Heart right ventricle (tissue), 16 donors: ENCODE data around the gene AOAH. TPM values are rescaled to one million over a fixed set of nuclear protein-coding genes. Genes with fewer than 3 reads are reported as not detected.

Experiments used
- ATAC-seq, 8 donors: fragments of 200-7000 bp; cut with Tn5 transposase; one replicate each; pipeline ENCODE4 v1.9.1; 2020; ENCODE audit warnings: mild to moderate bottlenecking in 8 of 8, moderate library complexity in 8 of 8, moderate number of reproducible peaks in 1 of 8
- DNase-seq, 2 donors: peaks; one replicate each; pipeline ENCODE4 v3.0.0-alpha.2; 2020
- H3K27ac ChIP-seq, 10 donors: fragments of 200-600 bp; sonication (generic) in 2 of 10; one replicate each; pipeline versions ENCODE4 v1.5.0 to v1.8.0; 2020 to 2022; ENCODE audit warnings: mild to moderate bottlenecking in 3 of 10
- H3K27me3 ChIP-seq, 7 donors: fragments of 200-600 bp; one replicate each; pipeline ENCODE4 v1.8.0; 2021 to 2022; ENCODE audit warnings: mild to moderate bottlenecking in 2 of 7
- H3K36me3 ChIP-seq, 9 donors: fragments of 200-600 bp; sonication (generic) in 1 of 9; one replicate each; pipeline versions ENCODE4 v1.5.0 to v1.8.0; 2020 to 2022; ENCODE audit warnings: mild to moderate bottlenecking in 2 of 9
- H3K4me1 ChIP-seq, 9 donors: fragments of 200-600 bp; sonication (generic) in 1 of 9; one replicate each; pipeline versions ENCODE4 v1.5.0 to v1.8.0; 2020 to 2022; ENCODE audit warnings: mild to moderate bottlenecking in 4 of 9
- H3K4me3 ChIP-seq, 10 donors: fragments of 200-600 bp; sonication (generic) in 2 of 10; one replicate each; pipeline versions ENCODE4 v1.5.0 to v1.8.0; 2020 to 2022; ENCODE audit warnings: mild to moderate bottlenecking in 7 of 10, moderate library complexity in 2 of 10
- H3K9me3 ChIP-seq, 11 donors: fragments of 200-600 bp in 10 of 11; sonication (generic) in 2 of 11; one replicate each; pipeline versions ENCODE4 v1.5.0 to v1.8.0; 2013 to 2022; ENCODE audit warnings: mild to moderate bottlenecking in 2 of 11, control low read depth in 1 of 11, moderate library complexity in 1 of 11
- CTCF ChIP-seq, 9 donors: fragments of 200-600 bp; sonication (generic) in 2 of 9; IDR thresholded peaks; one replicate each; pipeline versions ENCODE4 v1.5.0 to v1.8.0; 2021 to 2022; ENCODE audit warnings: antibody characterized with exemption in 9 of 9, mild to moderate bottlenecking in 5 of 9, moderate library complexity in 1 of 9
- WGBS, 2 donors: extraction: QIAGEN DNeasy Blood & Tissue Kit; methylation state at CpG; one replicate each; pipeline ENCODE4 v1.1.7; 2013; ENCODE audit warnings: inconsistent platforms in 1 of 2; 5-methylcytosine and 5-hydroxymethylcytosine counted together
- intact Hi-C, 10 donors: fragments of 100-400 bp; cut with DNase I; formaldehyde crosslinking; loops; one replicate each; pipeline versions ENCODE4 v1.11.1 to v1.14.2; 2022
- polyA plus RNA-seq, 2 donors: library from polyadenylated mRNA; stranded (reverse); fragments of 200-250 nt; gene quantifications; one replicate each; pipeline ENCODE4 v1.2.3, GENCODE V29; 2013
- total RNA-seq, 10 donors: library from RNA; stranded (reverse); fragmentation: NEBNext Ultra II Directional in 3 of 10; extraction: Animal tissue kit (Norgen Biotek cat#: 25700) in 3 of 10; gene quantifications; one replicate each; pipeline versions ENCODE4 v1.2.1 to v1.2.4, GENCODE V29; 2021 to 2023
- donor health status: Arrhythmogenic right ventricular cardiomyopathy.
- donor health status: ischemic (EF 13 %, LVEDD 7.1; RV severe dilation, severe dysfunction).
- donor health status: healthy with polysubstance abuse.
- donor health status: DM: no; HTN: yes; CAD: no.
- donor health status: DM: no; HTN: no; CAD: no.
- donor health status: ischemic (EF 25% LVEDD 6.9; RV normal size, moderate dysfunction).
- donor health status: ischemic (EF 25% LVEDD 5.7; RV mildly dilated, moderate dysfunction).
- donor health status: healthy.
- donor health status: DM: yes; HTN: yes; CAD: no.
- donor health status: Ischemic cardiomyopathy.
- donor health status: ischemic (EF 35%, LVEDD 5.7; RV mildly dilated, moderate dysfunction).
- donor health status: nonischemic (EF 11% LVEDD 7.7; RV severe dilation, severe dysfunction).
- donor health status: DM: yes; HTN: yes; CAD: no.
- donor health status: PGD.
- donor health status: ischemic (EF 29% LVEDD 5.4; RV normal size, mild dysfunction).
- donor health status: nonischemic (EF 23%, LVEDD 6.1; RV moderate dilation, normal function).

AOAH gene
- total and polyA plus RNA-seq, 12 donors: 0.70 to 19.5 (median 1.6) TPM

- 79 to 86% methylated on average over 6 of the region's 6 CpGs for WGBS, 2 donors
- peak overlapping the region in 1 of 10 donors; percentile 53 for H3K27ac ChIP-seq
Observed at GRCh38 chr7:36742911-36743775, 18.8 kb upstream of the AOAH start.

GRCh38 chr7:36741866-36742265, 17.6 kb upstream of the AOAH start:
- no peak for TF ChIP-seq CTCF (IDR thresholded peaks at IDR 0.05)
- 88 to 91% methylated on average over 3 of the region's 3 CpGs for WGBS, 2 donors
- peaks cover 0 to 9% (median 0%) of the 10 kb centered on the region in 11 donors for H3K9me3 ChIP-seq
- DNase-seq: no peak
- H3K4me3 ChIP-seq: no peak overlapping the region
- H3K4me1 ChIP-seq: peaks cover 0 to 57% (median 0%) of the 10 kb centered on the region in 9 donors
- ATAC-seq: no peak
- H3K27me3 ChIP-seq: no peaks in the 10 kb centered on the region
- peak overlapping the region in 1 of 10 donors; percentile 53 for H3K27ac ChIP-seq
- intact Hi-C loops: no loop called here
- H3K36me3 ChIP-seq: no peaks in the 10 kb centered on the region

More at GRCh38 chr7:36742911-36743775, 18.8 kb upstream of the AOAH start:
- Histone ChIP-seq H3K9me3 (peaks cover 0 to 9% (median 0%) of the 10 kb centered on the region in 11 donors), H3K36me3 (no peaks in the 10 kb centered on the region), H3K4me3 (no peak overlapping the region), H3K27me3 (no peaks in the 10 kb centered on the region), H3K4me1 (peaks cover 0 to 57% (median 0%) of the 10 kb centered on the region in 9 donors)
- ATAC-seq (peak in 7 of 8 donors; percentile 36 to 75 (median 61)), DNase-seq (no peak)
- no peak for TF ChIP-seq CTCF (IDR thresholded peaks at IDR 0.05)
- intact Hi-C loops: no loop called here

GRCh38 chr7:36739351-36739750, 15.1 kb upstream of the AOAH start:
- TF ChIP-seq CTCF (IDR thresholded peaks at IDR 0.05): no peak
- H3K4me1 ChIP-seq: peaks cover 0 to 64% (median 0%) of the 10 kb centered on the region in 9 donors

GRCh38 chr7:36736899-36737211, 12.6 kb upstream of the AOAH start:
- intact Hi-C loops: no loop called here
- peaks cover 0 to 6% (median 0%) of the 10 kb centered on the region in 11 donors for H3K9me3 ChIP-seq
- no peak for TF ChIP-seq CTCF (IDR thresholded peaks at IDR 0.05)
- WGBS, 2 donors: 78 to 84% methylated on average over 6 of the region's 6 CpGs
- peak overlapping the region in 1 of 10 donors; percentile 40 for H3K4me3 ChIP-seq
- H3K27me3 ChIP-seq: no peaks in the 10 kb centered on the region
- peak overlapping the region in 2 of 10 donors; percentile 45 to 91 for H3K27ac ChIP-seq
- H3K4me1 ChIP-seq: peaks cover 0 to 39% (median 0%) of the 10 kb centered on the region in 9 donors
- ATAC-seq (peak in 6 of 8 donors; percentile 33 to 60 (median 46)), DNase-seq (no peak)
- no peaks in the 10 kb centered on the region for H3K36me3 ChIP-seq

More at GRCh38 chr7:36739351-36739750, 15.1 kb upstream of the AOAH start:
- peaks cover 0 to 9% (median 0%) of the 10 kb centered on the region in 11 donors for H3K9me3 ChIP-seq
- intact Hi-C loops: no loop called here
- 96 to 98% methylated on average over 3 of the region's 3 CpGs for WGBS, 2 donors
- H3K27ac ChIP-seq: no peak overlapping the region
- ATAC-seq: no peak
- DNase-seq: no peak
- H3K4me3 ChIP-seq: no peak overlapping the region
- H3K27me3 ChIP-seq: no peaks in the 10 kb centered on the region
- H3K36me3 ChIP-seq: no peaks in the 10 kb centered on the region
